NCI-H2171 treated with DMSO at 0.1 percent for 48 hours (cell line): ENCODE measurements around the gene CHD5.

Source experiments
- DNase-seq: peaks from one replicate; lab custom pipeline; 2025; lab: John Stamatoyannopoulos, UW

The CHD5 gene

GRCh38 chr1:6134206-6134605, 45.9 kb downstream of the CHD5 start:
- no peak for DNase-seq

DNA sequence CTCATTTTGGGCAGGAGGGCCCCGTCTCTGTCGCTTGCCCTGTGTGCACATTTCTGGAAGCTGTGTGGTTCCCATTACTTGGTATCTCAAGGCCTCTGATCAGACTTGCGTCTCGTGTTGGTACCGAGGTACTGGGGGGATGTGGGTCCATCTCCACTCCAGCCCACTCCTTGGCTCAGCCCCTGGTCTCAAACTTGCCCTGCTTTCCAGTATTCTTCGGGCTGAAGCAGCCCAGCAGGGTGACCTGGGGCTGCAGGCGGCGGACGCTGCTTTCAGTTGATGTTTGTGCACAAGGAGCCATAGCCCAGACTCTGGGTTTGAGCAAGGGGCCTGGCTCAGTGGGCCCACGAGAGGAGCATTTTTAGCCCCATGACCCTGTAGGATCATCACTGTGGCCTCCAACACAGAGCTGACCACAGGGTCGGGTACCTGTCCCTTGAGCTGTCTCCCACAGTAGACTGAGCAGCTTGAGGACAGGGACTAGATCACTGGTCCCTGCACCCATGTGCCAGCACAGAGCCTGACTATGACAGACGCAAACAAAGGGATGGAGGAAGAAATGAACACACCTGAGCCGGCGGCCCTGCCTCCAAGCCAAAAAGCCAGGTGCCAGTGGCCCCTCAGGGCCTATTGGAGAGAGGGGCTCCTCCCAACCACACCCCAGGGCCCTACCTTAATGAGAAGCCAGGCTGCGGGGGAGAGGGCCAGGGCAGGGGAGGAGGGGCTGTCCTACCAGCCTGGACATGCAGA, 46.8 kb downstream of the CHD5 start:
- DNase-seq: no peak

- no peak for DNase-seq
Measured at GRCh38 chr1:6131561-6131960, 48.6 kb downstream of the CHD5 start.

DNA sequence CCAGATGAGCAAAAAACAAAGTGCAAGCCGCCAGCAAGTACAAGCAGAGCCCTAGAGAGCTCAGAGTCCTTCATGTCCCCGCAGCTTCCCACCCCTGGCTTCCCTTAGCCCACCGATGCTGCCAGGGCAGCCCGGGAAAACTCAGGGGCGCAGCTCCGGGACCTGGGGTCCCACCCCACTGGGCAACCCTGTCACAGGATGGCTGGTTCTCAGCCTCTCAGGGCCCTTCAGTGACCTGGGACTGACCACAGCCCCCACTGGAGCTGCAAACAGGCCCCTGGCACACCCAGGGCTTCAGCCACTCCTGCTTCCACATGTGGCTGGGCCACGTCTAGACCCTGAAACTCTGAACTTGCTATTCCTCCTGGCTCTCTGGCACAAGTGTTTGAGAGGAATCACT, 49.5 kb downstream of the CHD5 start:
- no peak for DNase-seq

DNA sequence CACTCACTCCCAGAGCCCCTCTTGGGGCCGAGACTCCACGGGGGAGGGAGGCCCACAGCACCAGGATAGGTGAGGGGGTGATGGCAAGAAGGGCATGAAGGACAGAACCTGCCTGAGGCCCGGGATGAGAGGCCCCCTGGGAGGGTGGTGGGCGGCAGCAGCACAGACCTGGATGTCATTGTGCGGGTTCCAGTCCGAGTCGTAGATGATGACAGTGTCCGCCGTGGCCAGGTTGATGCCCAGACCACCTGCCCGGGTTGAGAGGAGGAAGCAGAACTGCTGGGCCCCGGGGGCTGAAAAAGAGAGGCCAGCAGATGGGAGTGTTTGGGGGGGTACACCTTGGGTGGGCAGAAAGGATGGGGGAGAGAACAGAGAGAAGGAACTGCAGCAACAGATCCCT, 50.1 kb downstream of the CHD5 start:
- DNase-seq: no peak

DNA sequence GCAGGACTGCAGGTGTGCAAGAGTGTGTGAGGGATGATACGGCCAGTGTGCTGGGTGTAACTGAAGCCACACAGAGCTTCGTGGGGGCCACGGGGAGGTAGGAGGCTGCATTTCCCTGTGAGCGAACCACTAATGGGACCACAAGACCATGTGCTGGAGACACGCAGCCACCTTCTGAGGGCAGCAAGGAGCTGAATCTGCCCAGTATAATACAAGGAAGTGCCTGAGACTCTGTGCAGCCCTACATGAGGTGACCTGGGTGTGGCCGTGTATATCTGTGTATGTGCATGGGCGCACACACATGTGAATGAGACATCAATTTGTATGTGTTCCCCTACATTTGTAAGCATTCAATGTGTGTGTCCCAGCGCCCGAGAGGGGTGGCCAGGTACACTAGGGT, 50.8 kb downstream of the CHD5 start:
- DNase-seq: no peak

DNA sequence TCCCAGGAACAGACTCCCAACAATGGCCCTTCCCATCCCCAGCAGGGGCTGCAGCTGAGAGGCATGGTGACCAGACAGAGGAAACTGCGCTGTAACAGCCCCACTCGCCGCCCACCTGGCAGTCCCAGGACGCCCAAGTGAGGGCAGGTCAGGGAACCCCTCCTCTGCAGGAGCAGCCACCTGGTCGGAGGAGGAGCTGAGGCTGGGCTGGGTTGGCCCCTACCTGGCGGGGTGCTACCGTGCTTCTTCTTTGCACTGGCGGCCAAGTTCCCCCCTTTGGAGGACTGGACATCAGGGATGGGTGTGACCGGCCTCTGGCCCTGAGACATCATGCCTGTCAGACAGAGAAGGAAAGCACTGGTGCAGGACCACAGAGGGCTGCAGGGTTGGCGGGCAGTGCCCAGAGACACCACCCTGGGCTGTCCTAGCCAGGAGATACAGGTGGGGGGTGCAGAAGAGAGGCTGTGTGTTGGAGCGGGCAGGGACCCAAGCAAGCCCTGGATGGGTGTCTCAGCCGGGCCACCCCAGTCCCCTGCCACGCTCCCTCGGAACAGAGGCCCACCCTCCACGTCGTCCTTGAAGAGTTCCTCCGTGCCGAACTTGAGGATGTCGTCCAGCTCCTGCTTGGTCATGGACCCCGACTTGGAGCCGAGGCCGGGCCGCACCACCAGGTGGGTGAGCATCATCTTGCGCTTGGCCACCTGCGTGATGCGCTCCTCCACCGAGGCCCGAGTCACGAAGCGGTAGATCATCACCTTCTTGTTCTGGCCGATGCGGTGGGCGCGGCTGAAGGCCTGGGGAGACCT, 51.6 kb downstream of the CHD5 start:
- DNase-seq: no peak

- DNase-seq: no peak
Measured at GRCh38 chr1:6127587-6128163, 52.4 kb downstream of the CHD5 start.

DNA sequence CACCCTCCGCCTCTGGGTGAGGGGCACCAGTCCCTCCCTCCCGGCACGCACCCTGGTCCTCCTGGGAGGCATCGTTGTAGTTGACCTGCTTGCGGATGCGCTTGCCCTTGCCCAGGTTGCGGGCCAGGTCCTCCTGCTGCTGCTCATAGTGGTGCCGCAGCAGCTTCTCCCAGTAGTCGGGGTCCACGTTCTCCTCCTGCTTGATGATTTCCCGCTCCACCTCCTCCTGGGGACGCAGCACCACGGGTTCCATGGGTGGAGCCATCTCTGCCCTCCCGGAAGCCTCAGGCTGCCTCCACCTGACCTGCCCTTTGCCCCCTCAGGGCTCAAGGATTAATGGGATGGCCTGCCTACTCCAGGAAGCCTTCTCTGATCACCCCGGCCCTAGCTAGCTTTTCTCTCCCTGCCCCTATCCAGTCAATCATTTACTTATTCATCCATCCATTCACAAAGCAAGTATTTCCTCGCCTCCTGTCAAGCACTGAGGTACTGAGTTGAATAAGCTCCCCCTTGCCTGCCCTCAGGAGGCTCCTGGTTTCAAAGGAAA, 53.5 kb downstream of the CHD5 start:
- DNase-seq: no peak

DNA sequence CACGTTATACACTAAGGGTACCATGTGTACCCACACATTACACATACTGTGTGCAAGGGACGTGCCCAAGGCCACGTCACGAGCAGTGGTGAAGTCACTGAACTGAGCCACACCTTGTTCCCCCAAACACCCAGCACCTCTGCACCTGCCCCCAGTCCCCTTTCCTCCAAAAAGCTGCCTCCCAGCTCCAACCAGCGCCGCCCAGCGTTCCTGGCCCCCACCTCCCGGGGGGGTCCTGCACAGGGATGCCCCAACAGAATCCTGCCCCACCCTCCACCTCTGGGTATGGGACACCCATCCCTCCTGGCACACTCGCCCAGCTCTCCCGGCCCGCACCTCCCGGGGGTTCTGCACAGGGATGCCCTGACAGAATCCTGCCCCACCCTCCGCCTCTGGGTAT, 54.1 kb downstream of the CHD5 start:
- DNase-seq: no peak

DNA sequence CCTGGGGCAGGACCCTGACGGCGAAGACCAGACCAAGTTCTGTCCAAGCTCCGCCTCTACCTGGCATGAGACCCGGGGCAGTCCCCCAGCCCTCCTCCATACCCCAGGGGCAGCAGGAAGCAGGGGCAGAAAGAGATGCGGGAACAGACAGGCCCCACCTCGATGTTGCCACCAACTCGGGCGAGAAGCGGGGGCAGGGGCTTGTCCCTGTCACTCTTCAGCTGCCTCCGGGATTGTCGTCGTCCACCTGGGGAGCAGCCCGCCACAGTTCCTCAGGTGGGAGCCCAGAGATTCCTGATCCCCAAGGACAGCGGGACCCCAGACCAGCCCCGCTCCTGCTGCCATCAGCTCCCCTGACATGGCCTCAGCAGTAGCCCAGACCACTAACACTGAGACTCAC, 54.8 kb downstream of the CHD5 start:
- DNase-seq: no peak

DNA sequence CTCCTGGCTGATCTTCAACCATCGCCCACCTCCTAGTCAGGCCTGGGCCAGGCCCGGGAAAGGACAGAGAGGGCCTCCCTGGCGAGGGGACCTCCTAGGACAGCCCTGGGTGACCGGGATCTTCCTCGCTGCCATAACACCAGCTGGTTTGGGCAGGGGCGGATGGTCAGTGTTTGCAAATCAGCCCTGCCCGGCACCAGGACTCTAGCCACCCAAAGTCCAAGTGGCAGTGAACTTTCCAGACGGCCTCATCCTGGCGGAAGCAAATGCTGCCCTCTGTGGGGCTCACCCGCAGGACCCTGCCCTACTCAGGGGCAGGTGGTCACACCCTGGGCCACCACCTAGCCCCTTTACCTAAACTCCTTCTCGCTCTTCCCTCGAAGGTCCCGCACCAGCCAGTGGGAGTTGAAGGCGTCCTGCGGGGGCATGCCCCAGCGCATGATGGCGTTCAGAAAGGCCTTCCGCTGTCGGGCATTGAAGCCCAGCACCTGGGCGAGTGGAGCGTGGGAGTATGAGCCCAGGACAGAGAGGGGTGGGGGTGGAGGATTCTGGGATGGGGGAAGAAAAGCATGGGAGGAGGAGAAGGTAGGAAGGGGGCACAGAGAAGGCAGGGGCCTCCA, 55.3 kb downstream of the CHD5 start:
- DNase-seq: no peak

- DNase-seq: no peak
Measured at GRCh38 chr1:6124341-6124740, 55.8 kb downstream of the CHD5 start.

DNA sequence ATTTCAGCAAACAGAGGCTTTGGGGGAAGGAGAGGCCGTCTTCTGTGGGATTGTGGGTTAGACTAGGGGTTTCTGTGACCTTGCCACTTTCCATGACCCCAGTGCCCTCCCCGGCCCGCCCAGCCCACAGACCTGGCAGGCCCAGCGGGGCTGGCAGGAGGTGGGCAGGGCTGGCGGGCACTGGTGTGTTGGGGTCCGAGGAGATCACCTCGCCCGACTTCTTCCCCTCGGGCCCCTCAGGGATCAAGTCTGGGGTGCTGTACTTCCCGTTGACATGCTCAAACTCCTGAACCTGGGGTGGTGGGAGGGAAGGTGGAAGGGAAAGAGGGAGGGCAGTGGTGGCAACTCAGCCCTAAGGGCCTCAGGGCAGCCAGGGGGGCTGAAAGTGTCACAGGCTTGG, 56.3 kb downstream of the CHD5 start:
- no peak for DNase-seq

DNA sequence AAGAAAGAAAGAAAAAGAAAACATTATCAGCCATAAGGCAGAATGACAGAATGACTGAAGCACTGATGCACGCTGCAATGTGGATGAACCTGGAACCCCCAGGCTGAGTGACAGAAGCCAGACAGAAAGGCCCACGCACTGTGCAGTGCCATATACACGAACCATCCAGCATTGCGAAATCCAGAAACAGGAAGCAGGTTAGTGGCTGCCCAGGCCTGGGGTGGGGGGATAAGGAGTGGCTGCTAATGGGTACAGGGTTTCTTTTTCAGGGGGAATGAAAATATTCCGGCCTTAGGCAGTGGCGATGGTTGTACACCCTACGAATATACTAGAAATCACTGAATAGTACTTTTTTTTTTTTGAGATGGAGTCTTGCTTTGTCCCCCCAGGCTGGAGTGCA, 57.0 kb downstream of the CHD5 start:
- no peak for DNase-seq

DNA sequence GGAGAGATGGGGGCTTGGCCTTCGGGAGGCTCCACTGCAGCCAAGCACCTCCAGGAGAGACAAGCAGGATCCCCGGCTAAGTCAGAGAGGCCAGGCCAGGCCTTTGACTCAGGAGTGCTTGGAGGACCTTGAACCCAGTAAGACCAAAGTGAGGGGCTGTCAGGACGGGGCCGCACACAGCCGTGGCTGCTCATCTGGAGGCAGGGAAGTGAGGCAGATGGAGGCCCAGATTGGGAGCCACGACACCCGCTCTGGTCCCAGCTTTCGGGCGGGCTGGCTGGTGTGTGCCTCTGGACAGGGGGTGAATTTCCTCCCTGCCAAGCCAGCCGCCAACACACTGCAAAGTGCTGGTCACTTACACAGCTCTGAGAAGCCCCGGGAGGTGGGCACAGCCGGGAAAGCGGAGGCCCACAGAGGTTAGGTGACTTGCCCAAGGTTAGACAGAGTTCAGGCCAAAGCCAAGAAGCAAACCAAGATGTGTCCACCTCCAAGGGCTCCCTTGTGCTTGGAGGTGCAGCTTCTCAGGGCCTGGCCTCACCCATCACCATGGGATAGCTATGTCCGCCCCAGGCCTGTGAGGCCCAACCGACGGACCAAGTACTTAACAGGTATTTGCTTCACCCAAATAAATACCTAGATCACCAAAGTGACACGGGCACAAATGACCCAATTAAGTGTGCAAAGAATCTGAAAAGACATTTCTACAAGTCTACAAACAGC, 58.3 kb downstream of the CHD5 start:
- no peak for DNase-seq

GRCh38 chr1:6121021-6121421, 59.1 kb downstream of the CHD5 start:
- no peak for DNase-seq

DNA sequence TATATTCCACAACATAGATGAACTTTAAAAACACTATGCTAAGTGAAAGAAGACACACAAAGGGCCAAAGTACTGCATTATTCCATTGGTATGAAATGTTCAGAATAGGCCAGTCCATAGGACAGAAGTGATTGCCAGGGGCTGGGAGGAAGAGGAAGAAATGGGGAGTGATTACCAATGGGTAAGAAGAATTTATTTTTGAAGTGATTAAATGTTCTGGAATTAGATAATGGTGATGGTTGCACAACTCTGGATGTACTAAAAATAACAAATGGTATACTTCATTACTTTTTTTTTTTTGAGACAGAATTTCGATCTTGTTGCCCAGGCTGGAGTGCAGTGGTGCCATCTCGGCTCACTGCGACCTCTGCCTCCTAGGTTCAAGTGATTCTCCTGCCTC, 61.7 kb downstream of the CHD5 start:
- no peak for DNase-seq

DNA sequence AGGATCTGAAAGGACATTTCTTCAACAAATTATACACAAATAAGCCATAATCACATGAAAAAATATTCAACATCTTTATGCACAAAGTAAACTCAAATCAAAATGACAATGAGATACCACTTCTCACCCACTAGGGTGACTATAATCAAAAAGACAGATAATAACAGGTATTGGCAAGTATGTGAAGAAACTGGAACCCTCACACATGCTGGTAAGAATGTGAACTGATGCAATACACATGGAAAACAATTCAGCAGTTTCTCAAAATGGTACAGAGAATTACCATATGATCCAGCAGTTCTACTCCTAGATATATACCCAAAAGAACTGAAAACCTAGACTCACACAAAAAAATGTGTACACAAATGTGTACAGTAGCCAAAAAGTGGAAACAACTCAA, 62.5 kb downstream of the CHD5 start:
- DNase-seq: no peak

DNA sequence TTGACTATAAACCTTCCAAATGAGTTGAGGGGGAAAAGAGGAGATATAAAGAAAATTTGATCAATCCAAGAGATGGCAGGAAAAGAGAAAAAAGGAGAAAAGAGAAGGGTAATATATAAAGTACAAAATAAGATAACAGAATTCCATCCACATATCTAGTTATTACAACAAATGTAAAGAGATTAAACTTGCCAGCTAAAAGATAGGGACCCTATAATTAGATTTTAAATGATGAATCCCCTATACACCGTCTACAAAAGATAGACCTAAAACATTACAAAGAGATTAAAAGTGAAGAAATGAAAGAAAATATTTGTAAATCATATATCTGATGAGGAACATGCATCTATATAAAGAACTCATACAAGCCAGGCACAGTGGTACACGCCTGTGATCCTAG, 63.1 kb downstream of the CHD5 start:
- DNase-seq: no peak

- no peak for DNase-seq
Measured at GRCh38 chr1:6116137-6116536, 64.0 kb downstream of the CHD5 start.

- DNase-seq: no peak
Measured at GRCh38 chr1:6113745-6114144, 66.4 kb downstream of the CHD5 start.
